H9 (cell line): ENCODE data around the gene MYOF. TPM values are rescaled to one million over a fixed set of nuclear protein-coding genes. Genes with fewer than 3 reads are reported as not detected.

Source experiments
- DNase-seq: peaks from one replicate; pipeline ENCODE4 v3.0.0-alpha.2; 2017
- H2AFZ ChIP-seq: one replicate; pipeline ENCODE4 v1.6.1; 2013; ENCODE audit warnings: mild to moderate bottlenecking, low read length, control low read depth, moderate library complexity
- H2AK5ac ChIP-seq: 2 replicates; pipeline ENCODE4 v1.6.1; 2013; ENCODE audit warnings: low read length, control low read depth, mixed read lengths; ENCODE audit not compliant: insufficient read length
- H2BK120ac ChIP-seq: one replicate; pipeline ENCODE4 v1.6.1; 2013; ENCODE audit warnings: low read depth, mild to moderate bottlenecking, low read length, control low read depth, inconsistent platforms; ENCODE audit not compliant: poor library complexity, severe bottlenecking
- H2BK12ac ChIP-seq: 2 replicates; pipeline ENCODE4 v1.6.1; 2013; ENCODE audit warnings: low read length, control low read depth, mixed read lengths, low read depth; ENCODE audit not compliant: insufficient read length
- H2BK15ac ChIP-seq: 2 replicates; pipeline ENCODE4 v1.6.1; 2013; ENCODE audit warnings: low read depth, low read length, control low read depth
- H2BK20ac ChIP-seq: one replicate; pipeline ENCODE4 v1.6.1; 2013; ENCODE audit warnings: low read depth, mild to moderate bottlenecking, low read length, control low read depth, inconsistent platforms; ENCODE audit not compliant: poor library complexity, severe bottlenecking
- H2BK5ac ChIP-seq: 2 replicates; pipeline ENCODE4 v1.6.1; 2013; ENCODE audit warnings: low read length, control low read depth, mixed read lengths; ENCODE audit not compliant: insufficient read length
- H3K14ac ChIP-seq: 2 replicates; pipeline ENCODE4 v1.6.1; 2013; ENCODE audit warnings: low read length, control low read depth; ENCODE audit not compliant: insufficient read depth
- H3K18ac ChIP-seq: 2 replicates; pipeline ENCODE4 v1.6.1; 2013; ENCODE audit warnings: low read depth, mild to moderate bottlenecking, mixed read lengths, low read length, control low read depth; ENCODE audit not compliant: insufficient read length
- H3K23ac ChIP-seq: 2 replicates; pipeline ENCODE4 v1.6.1; 2013; ENCODE audit warnings: low read length, control low read depth, mixed read lengths, low read depth; ENCODE audit not compliant: insufficient read length
- H3K23me2 ChIP-seq: 2 replicates; pipeline ENCODE4 v1.6.1; 2013; ENCODE audit warnings: low read depth, mild to moderate bottlenecking, mixed read lengths, low read length, control low read depth; ENCODE audit not compliant: insufficient read length, poor library complexity, severe bottlenecking
- H3K27ac ChIP-seq: 2 replicates; pipeline ENCODE4 v1.5.1; 2013; ENCODE audit warnings: low read length, control low read depth, mixed read lengths, low read depth; ENCODE audit not compliant: insufficient read length
- H3K27me3 ChIP-seq: 2 replicates; pipeline ENCODE4 v1.6.1; 2013; ENCODE audit warnings: low read length, control low read depth, inconsistent platforms; ENCODE audit not compliant: insufficient read depth
- H3K4ac ChIP-seq: 2 replicates; pipeline ENCODE4 v1.6.1; 2013; ENCODE audit warnings: low read depth, mild to moderate bottlenecking, control low read depth, inconsistent platforms, low read length, moderate library complexity
- H3K4me1 ChIP-seq: 2 replicates; pipeline ENCODE4 v1.6.1; 2013; ENCODE audit warnings: low read length, control low read depth, inconsistent platforms; ENCODE audit not compliant: insufficient read depth
- H3K4me2 ChIP-seq: 2 replicates; pipeline ENCODE4 v1.6.1; 2013; ENCODE audit warnings: low read length, control low read depth, mixed read lengths; ENCODE audit not compliant: insufficient read length, insufficient read depth
- H3K56ac ChIP-seq: 2 replicates; pipeline ENCODE4 v1.6.1; 2013; ENCODE audit warnings: low read depth, mild to moderate bottlenecking, mixed read lengths, low read length, control low read depth; ENCODE audit not compliant: insufficient read length
- H3K79me1 ChIP-seq: 2 replicates; pipeline ENCODE4 v1.6.1; 2013; ENCODE audit warnings: low read depth, mild to moderate bottlenecking, moderate library complexity, low read length, control low read depth, inconsistent platforms; ENCODE audit not compliant: insufficient read depth, poor library complexity, severe bottlenecking
- H3K79me2 ChIP-seq: 2 replicates; pipeline ENCODE4 v1.6.1; 2013; ENCODE audit warnings: low read length, control low read depth, inconsistent platforms; ENCODE audit not compliant: insufficient read depth
- H3K9ac ChIP-seq: 2 replicates; pipeline ENCODE4 v1.6.1; 2013; ENCODE audit warnings: low read length, control low read depth, mixed read lengths; ENCODE audit not compliant: insufficient read length; ENCODE audit errors: extremely low read depth
- H3K9me3 ChIP-seq: one replicate; pipeline ENCODE4 v1.6.1; 2013; ENCODE audit warnings: low read depth, low read length, inconsistent platforms; ENCODE audit not compliant: control insufficient read depth
- H3T11ph ChIP-seq: one replicate; pipeline ENCODE4 v1.6.1; 2013; ENCODE audit warnings: mild to moderate bottlenecking, low read length, control low read depth, inconsistent platforms
- H4K20me1 ChIP-seq: one replicate; pipeline ENCODE4 v1.6.1; 2013; ENCODE audit not compliant: control insufficient read depth, insufficient read length, insufficient read depth
- H4K5ac ChIP-seq: 2 replicates; pipeline ENCODE4 v1.6.1; 2013; ENCODE audit warnings: low read depth, mild to moderate bottlenecking, mixed read lengths, low read length, control low read depth; ENCODE audit not compliant: insufficient read length
- H4K8ac ChIP-seq: replicated peaks from 2 replicates; pipeline ENCODE4 v1.6.1; 2013; ENCODE audit warnings: low read length, control low read depth, mixed read lengths, low read depth; ENCODE audit not compliant: insufficient read length
- H4K91ac ChIP-seq: 2 replicates; pipeline ENCODE4 v1.6.1; 2013; ENCODE audit warnings: low read depth, mild to moderate bottlenecking, moderate library complexity, mixed read lengths, low read length, control low read depth; ENCODE audit not compliant: insufficient read length
- H3K27ac Mint-ChIP-seq, 3 experiments: 2 replicates in 2 of 3; 3 replicates in 1 of 3; pipeline ENCODE4 v1.8.0; 2020 to 2021; ENCODE audit warnings: mixed read lengths in 3 of 3, mild to moderate bottlenecking in 1 of 3, moderate library complexity in 1 of 3
- H3K27me3 Mint-ChIP-seq: 2 replicates; pipeline ENCODE4 v1.8.0; 2021; ENCODE audit warnings: low read depth, mild to moderate bottlenecking, moderate library complexity, mixed read lengths
- H3K36me3 Mint-ChIP-seq, 3 experiments: 2 replicates in 2 of 3; 3 replicates in 1 of 3; pipeline ENCODE4 v1.8.0; 2020 to 2021; ENCODE audit warnings: low read depth in 3 of 3, mixed read lengths in 3 of 3; ENCODE audit not compliant: insufficient read depth in 1 of 3
- H3K4me1 Mint-ChIP-seq, 2 experiments: 2 replicates each; pipeline ENCODE4 v1.8.0; 2020; ENCODE audit warnings: mixed read lengths in 2 of 2
- H3K4me3 Mint-ChIP-seq, 2 experiments: 2 replicates in 1 of 2; 3 replicates in 1 of 2; pipeline ENCODE4 v1.8.0; 2020 to 2021; ENCODE audit warnings: mild to moderate bottlenecking in 2 of 2, mixed read lengths in 2 of 2, moderate library complexity in 1 of 2
- H3K9me3 Mint-ChIP-seq, 2 experiments: 2 replicates in 1 of 2; 3 replicates in 1 of 2; pipeline ENCODE4 v1.8.0; 2020; ENCODE audit warnings: mild to moderate bottlenecking in 2 of 2, mixed read lengths in 2 of 2, moderate library complexity in 1 of 2
- CTCF ChIP-seq: fragments of 200-600 bp; sonication (generic); conservative IDR thresholded peaks from 3 replicates; pipeline ENCODE4 v1.8.0; 2021; ENCODE audit warnings: antibody characterized with exemption, mild to moderate bottlenecking
- WGBS: extraction: QIAGEN DNeasy Blood & Tissue Kit; methylation state at CpG from one replicate; pipeline ENCODE4 v1.1.7; 2013; ENCODE audit warnings: missing lambda C conversion rate, low lambda C conversion rate, mixed read lengths; ENCODE audit not compliant: insufficient read length; ENCODE audit errors: extremely low coverage; 5-methylcytosine and 5-hydroxymethylcytosine counted together
- total RNA-seq: library from RNA; stranded (reverse); gene quantifications from 2 replicates; pipeline ENCODE4 v1.2.1, GENCODE V29; 2021

MYOF gene
- total RNA-seq, 1 experiment from 2014 or later, result 2.8 TPM

GRCh38 chr10:93296151-93296550 lies 186.0 kb downstream of the MYOF start:
- Histone ChIP-seq H3K79me1 (no peaks in the 10 kb centered on the region), H2BK15ac (no peak overlapping the region), H2AK5ac (no peak overlapping the region), H2BK20ac (no peak overlapping the region), H3K23me2 (no peaks in the 10 kb centered on the region), H4K5ac (no peak overlapping the region), H3K27me3 (no peaks in the 10 kb centered on the region), H2BK12ac (no peak overlapping the region), H3K4ac (no peak overlapping the region), H3K4me2 (no peak overlapping the region), H3K27ac (no peak overlapping the region), H3K9me3 (no peaks in the 10 kb centered on the region), H3K9ac (no peak overlapping the region), H3K56ac (no peak overlapping the region), H2BK120ac (no peak overlapping the region), H3K18ac (no peak overlapping the region), H3K4me1 (peaks cover 10% of the 10 kb centered on the region), H3K23ac (no peak overlapping the region), H2BK5ac (no peak overlapping the region), H3K79me2 (no peaks in the 10 kb centered on the region), H4K20me1 (no peaks in the 10 kb centered on the region), H2AFZ (no peak overlapping the region), H3K14ac (no peak overlapping the region), H3T11ph (no peak overlapping the region), H4K8ac (no peak overlapping the region), H4K91ac (no peak overlapping the region)
- Mint-ChIP-seq H3K27me3 (no peaks in the 10 kb centered on the region), H3K9me3 (no peaks in the 10 kb centered on the region; a peak in 2 of 5 replicates), H3K36me3 (peaks cover 1 to 2% (median 2%) of the 10 kb centered on the region in 3 experiments; a peak in 2 of 7 replicates), H3K4me3 (no peak overlapping the region), H3K27ac (peak overlapping the region in 2 of 3 experiments; percentile 28 to 60; a peak in 3 of 7 replicates), H3K4me1 (peaks cover 19 to 27% of the 10 kb centered on the region in 2 experiments)
- DNase-seq, result no peak
- no CpG with 5 or more reads among the region's 4 CpGs for WGBS
- no peak for TF ChIP-seq CTCF
